Pancreas (tissue), 10 donors: ENCODE data around the gene ANKRD9. TPM values are rescaled to one million over a fixed set of nuclear protein-coding genes. Genes with fewer than 3 reads are reported as not detected.

Source experiments
- ATAC-seq, 4 donors: fragments of 200-7000 bp; cut with Tn5 transposase; one replicate each; pipeline versions ENCODE4 v1.8.0 to v1.9.1; 2020; ENCODE audit warnings: mild to moderate bottlenecking in 4 of 4, moderate library complexity in 4 of 4
- DNase-seq, 6 donors: peaks; one replicate each; pipeline ENCODE4 v3.0.0-alpha.2; 2020
- FAIRE-seq: peaks from 2 replicates; lab custom pipeline; 2012; peaks lifted over from hg19 to GRCh38; lab: Jason Lieb, UNC
- H3K27ac ChIP-seq, 4 donors: fragments of 200-600 bp; sonication (generic); 1 replicate in 3 of 4; 2 replicates in 1 of 4; pipeline versions ENCODE4 v1.5.0 to v1.8.0; 2020
- H3K27me3 ChIP-seq, 4 donors: fragments of 200-600 bp; one replicate each; pipeline ENCODE4 v1.8.0; 2021
- H3K36me3 ChIP-seq, 3 donors: fragments of 200-600 bp; sonication (generic) in 1 of 3; one replicate each; pipeline versions ENCODE4 v1.5.0 to v1.8.0; 2020 to 2021
- H3K4me1 ChIP-seq, 3 donors: fragments of 200-600 bp; one replicate each; pipeline ENCODE4 v1.8.0; 2021
- H3K4me3 ChIP-seq, 4 donors: fragments of 200-600 bp; sonication (generic) in 2 of 4; one replicate each; pipeline versions ENCODE4 v1.5.0 to v1.8.0; 2020 to 2021
- H3K9me3 ChIP-seq, 4 donors: fragments of 200-600 bp; one replicate each; pipeline ENCODE4 v1.8.0; 2021
- WGBS, 2 donors: extraction: QIAGEN DNeasy Blood & Tissue Kit; methylation state at CpG; one replicate each; pipeline ENCODE4 v1.1.7; 2013; 5-methylcytosine and 5-hydroxymethylcytosine counted together
- intact Hi-C, 3 donors: fragments of 100-400 bp; cut with DNase I; formaldehyde crosslinking; loops; one replicate each; pipeline versions ENCODE4 v1.11.1 to v1.14.2; 2022
- polyA plus RNA-seq, 2 donors: library from polyadenylated mRNA; stranded (reverse); fragments of 200-250 nt; gene quantifications; one replicate each; pipeline ENCODE4 v1.2.3, GENCODE V29; 2013
- total RNA-seq, 6 donors: library from RNA; stranded (reverse); fragmentation: NEBNext Ultra II Directional in 4 of 6; extraction: Animal tissue kit (Norgen Biotek cat#: 25700) in 4 of 6; gene quantifications; one replicate each; pipeline versions ENCODE4 v1.2.1 to v1.2.4, GENCODE V29; 2021 to 2023
- TF ChIP-seq, protein P1 (sequence below), 4 donors: fragments of 200-600 bp; sonication (generic) in 3 of 4; IDR thresholded peaks; one replicate each; pipeline versions ENCODE4 v1.5.0 to v1.8.0; 2021; ENCODE audit warnings: antibody characterized with exemption in 4 of 4
- donor health status: healthy with polysubstance abuse.
- donor health status: DM: no; HTN: no; CAD: no; lungs with moderate emphysema.
- donor health status: DM: no; HTN: no; CAD: no.
- donor health status: control.
- donor health status: control.
- donor health status: Bipolar disorder and iron deficiency.
- donor health status: DM: yes; HTN: yes; CAD: no.
- donor health status: DM: no; HTN: no; CAD: no.
- donor health status: DM: no; HTN: no; CAD: no.
- donor health status: DM: yes; HTN: yes; CAD: no.

The ANKRD9 gene
- total and polyA plus RNA-seq, 8 donors = 5.4 to 14.4 (median 8.5) TPM

- FAIRE-seq (no peak), DNase-seq (no peak), ATAC-seq (no peak)
- Histone ChIP-seq H3K4me1 (peaks cover 0 to 3% (median 0%) of the 10 kb centered on the region in 3 donors), H3K27ac (no peak overlapping the region), H3K4me3 (no peak overlapping the region), H3K9me3 (no peaks in the 10 kb centered on the region), H3K36me3 (no peaks in the 10 kb centered on the region), H3K27me3 (no peaks in the 10 kb centered on the region)
- 95 to 98% methylated on average over 11 of the region's 11 CpGs for WGBS, 2 donors
- TF ChIP-seq, protein P1, sequence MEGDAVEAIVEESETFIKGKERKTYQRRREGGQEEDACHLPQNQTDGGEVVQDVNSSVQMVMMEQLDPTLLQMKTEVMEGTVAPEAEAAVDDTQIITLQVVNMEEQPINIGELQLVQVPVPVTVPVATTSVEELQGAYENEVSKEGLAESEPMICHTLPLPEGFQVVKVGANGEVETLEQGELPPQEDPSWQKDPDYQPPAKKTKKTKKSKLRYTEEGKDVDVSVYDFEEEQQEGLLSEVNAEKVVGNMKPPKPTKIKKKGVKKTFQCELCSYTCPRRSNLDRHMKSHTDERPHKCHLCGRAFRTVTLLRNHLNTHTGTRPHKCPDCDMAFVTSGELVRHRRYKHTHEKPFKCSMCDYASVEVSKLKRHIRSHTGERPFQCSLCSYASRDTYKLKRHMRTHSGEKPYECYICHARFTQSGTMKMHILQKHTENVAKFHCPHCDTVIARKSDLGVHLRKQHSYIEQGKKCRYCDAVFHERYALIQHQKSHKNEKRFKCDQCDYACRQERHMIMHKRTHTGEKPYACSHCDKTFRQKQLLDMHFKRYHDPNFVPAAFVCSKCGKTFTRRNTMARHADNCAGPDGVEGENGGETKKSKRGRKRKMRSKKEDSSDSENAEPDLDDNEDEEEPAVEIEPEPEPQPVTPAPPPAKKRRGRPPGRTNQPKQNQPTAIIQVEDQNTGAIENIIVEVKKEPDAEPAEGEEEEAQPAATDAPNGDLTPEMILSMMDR (IDR thresholded peaks at IDR 0.05) = no peak
- intact Hi-C loops = no loop called here
These were observed 3.0 kb downstream of the ANKRD9 start for GRCh38 chr14:102506626-102506925.

GRCh38 chr14:102505775-102506625 lies 3.6 kb downstream of the ANKRD9 start:
- Histone ChIP-seq H3K27me3 (no peaks in the 10 kb centered on the region), H3K4me1 (peaks cover 0 to 3% (median 0%) of the 10 kb centered on the region in 3 donors), H3K36me3 (no peaks in the 10 kb centered on the region), H3K4me3 (no peak overlapping the region), H3K27ac (no peak overlapping the region), H3K9me3 (no peaks in the 10 kb centered on the region)
- intact Hi-C loops = no loop called here
- no peak for DNase-seq
- TF ChIP-seq, protein P1 (IDR thresholded peaks at IDR 0.05) = no peak
- no peak for ATAC-seq
- 91 to 94% methylated on average over 16 to 19 of the region's 19 CpGs for WGBS, 2 donors
- FAIRE-seq = no peak

- Histone ChIP-seq H3K4me3 (no peak overlapping the region), H3K4me1 (peaks cover 0 to 3% (median 0%) of the 10 kb centered on the region in 3 donors), H3K36me3 (no peaks in the 10 kb centered on the region), H3K27me3 (no peaks in the 10 kb centered on the region), H3K27ac (no peak overlapping the region), H3K9me3 (no peaks in the 10 kb centered on the region)
- WGBS, 2 donors = 83 to 94% methylated on average over 7 of the region's 7 CpGs
- ATAC-seq (no peak), FAIRE-seq (no peak), DNase-seq (no peak)
- TF ChIP-seq, protein P1 (IDR thresholded peaks at IDR 0.05) = no peak
- intact Hi-C loops = no loop called here
These were observed 4.5 kb downstream of the ANKRD9 start for GRCh38 chr14:102505000-102505619.

GRCh38 chr14:102504328-102504999 lies 5.1 kb downstream of the ANKRD9 start:
- FAIRE-seq (no peak), DNase-seq (no peak), ATAC-seq (no peak)
- Histone ChIP-seq H3K4me3 (no peak overlapping the region), H3K9me3 (no peaks in the 10 kb centered on the region), H3K36me3 (no peaks in the 10 kb centered on the region), H3K27ac (peak overlapping the region in 1 of 4 donors; percentile 6), H3K4me1 (peaks cover 0 to 3% (median 0%) of the 10 kb centered on the region in 3 donors), H3K27me3 (no peaks in the 10 kb centered on the region)
- TF ChIP-seq, protein P1 (IDR thresholded peaks at IDR 0.05) = no peak
- intact Hi-C loops = no loop called here
- 67 to 80% methylated on average over 18 of the region's 18 CpGs for WGBS, 2 donors
